MV-4-11 (cell line): Measurements from ENCODE around the gene CD247.

ENCODE experiments used
- DNase-seq: peaks from one replicate; lab custom pipeline; 2025; lab: John Stamatoyannopoulos, UW

CD247 gene

GRCh38 chr1:167412072-167412471 is 106.3 kb downstream of the CD247 start:
- DNase-seq: no peak

- DNase-seq: no peak
Observed at GRCh38 chr1:167409183-167409582, 109.1 kb downstream of the CD247 start.

DNA sequence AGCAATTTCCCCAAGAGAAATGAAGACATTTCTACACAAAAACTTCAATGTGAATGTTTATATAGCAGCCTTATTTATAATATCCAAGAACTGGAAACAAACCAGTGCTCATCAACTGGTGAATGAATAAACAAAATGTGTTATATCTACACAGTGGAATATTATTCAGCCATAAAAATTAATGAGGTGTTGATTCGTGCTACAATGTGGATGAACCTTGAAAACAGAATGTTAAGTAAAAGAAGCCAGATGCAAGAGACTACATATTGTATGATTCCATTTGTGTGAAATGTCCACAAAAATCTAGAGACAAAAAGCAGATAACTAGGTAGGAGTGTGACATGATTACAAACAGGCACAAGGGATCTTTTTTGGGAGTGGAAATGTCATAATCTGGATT is 110.0 kb downstream of the CD247 start:
- no peak for DNase-seq

- no peak for DNase-seq
Observed at GRCh38 chr1:167404908-167405307, 113.4 kb downstream of the CD247 start.

DNA sequence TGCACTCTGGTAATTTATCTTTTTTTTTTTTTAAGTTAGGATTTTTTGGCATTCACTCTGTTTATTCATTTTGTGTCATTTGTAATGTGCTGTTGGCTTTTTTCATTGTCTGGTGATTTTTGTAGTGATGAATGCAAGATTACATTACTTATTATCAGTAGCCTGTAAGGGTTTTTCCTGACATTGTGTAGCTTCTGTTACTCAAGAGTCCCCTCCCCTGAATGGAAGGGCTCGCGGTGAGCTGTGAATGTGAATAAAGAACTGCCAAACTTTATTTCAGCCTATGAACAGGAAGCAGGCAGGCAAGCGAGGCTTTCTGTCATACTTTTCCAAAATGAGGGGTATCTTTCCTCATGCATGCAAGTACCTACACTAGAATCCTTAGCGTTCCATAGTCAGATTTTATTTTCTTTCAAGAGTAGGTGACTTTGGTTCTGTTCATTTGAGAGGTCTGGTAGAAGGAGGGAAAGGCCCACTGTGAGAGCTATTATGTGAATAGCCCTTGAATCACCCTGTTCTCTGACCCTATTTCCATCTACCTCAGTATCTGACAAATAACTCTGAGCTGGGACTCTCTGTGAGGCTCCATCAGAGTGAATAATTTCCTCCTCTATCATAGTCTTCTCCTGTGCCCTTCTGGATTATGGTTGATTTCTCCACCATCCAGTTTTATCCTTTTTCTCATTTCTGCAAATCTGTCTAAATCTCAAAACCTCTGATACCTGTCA is 114.0 kb downstream of the CD247 start:
- no peak for DNase-seq

DNA sequence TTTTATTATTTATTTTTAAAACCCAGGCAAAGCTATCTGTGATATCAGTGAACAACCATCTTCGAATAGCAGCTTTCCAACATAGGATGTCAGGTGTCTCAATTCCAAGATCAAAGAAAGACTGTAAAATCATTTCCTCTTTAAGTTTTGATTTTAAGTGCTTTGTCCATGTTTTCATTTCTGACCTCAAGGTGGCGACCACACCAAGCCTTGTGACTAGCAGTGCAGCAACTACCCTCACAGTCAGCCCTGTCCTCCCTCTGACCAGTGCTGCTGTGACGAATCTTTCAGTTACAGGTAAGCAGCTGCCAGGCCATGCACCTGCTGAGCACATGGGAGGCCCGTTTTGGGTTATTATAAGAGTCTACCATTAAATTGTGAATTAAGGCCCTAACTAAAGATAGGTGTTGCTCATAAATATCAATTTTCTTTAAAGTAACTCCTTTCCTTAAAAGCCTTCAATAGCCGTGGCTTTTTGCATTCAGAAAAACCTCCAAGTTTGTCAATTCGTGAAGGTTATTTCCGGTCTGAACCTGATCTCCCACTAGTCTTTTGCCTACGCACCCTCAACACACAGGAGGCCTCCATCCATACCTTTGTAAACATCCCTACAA is 117.0 kb downstream of the CD247 start:
- peak; percentile 40 for DNase-seq

DNA sequence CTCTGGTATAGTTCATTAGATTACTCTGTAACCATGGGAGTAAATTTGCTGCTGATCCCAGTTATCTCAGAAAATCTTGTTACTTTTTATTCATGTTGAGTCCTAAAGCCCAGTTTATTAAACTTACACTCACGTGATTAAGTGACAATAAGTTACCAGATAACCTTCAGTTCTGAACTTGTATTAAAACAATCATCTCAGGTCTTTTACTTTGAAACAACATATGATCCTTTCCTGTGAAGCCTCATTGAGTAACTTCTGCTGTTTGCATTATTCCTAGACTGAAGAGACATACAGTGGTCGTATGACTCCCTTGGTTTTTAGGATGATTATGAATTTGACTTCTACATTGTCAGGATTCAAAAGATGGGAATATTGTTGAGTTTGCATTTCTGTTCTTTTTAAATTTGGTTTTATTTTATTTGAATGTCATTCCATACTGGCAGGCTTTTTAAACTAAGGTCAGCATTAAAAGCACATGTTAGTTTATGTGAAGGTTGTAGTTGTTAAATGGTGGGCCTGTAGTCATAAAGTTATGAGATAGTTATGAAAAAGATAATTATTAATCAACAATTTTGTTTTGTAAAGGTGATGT is 117.9 kb downstream of the CD247 start:
- DNase-seq: no peak

- DNase-seq: no peak
Observed at GRCh38 chr1:167392200-167392696, 126.1 kb downstream of the CD247 start.

- no peak for DNase-seq
Observed at GRCh38 chr1:167388976-167389375, 129.4 kb downstream of the CD247 start.

DNA sequence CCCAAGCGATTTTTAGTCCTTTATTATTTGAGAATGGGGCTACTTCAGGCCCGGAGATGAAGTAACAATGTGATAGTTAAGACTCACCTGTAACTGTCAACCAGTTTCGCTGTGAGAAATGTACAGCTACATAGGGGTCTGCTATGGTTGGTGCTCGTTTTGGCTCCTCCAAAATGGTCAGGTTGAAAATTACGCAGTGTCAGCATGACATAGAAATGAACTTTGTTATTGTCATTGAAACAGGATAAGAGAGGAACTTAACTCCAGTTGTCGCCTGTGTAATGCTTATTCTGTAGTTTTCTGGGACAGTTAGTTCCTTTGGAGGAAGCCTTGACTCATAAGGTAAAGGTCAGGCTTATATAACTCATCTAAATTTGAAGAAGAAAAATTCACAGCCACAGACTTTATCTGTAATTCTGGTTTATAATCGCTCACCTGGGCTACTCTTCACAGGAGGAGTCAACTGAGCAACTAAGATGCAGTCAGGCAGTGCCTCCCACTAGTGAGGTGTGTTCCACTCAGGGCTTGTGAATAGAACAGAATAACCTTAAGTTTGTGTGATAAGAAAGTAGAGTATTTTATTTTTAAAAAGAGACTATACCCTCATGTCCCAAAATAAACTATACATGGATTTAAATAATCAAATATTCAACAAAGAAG is 130.9 kb downstream of the CD247 start:
- DNase-seq: no peak
